Neural cell (in vitro differentiated cells): ENCODE measurements around the gene AVEN. TPM values are rescaled to one million over a fixed set of nuclear protein-coding genes. Genes with fewer than 3 reads are reported as not detected.

Source experiments
- H2AFZ ChIP-seq: fragments of 200-600, 300-800 bp; sonication (generic), shearing (Covaris generic); 2 replicates; pipeline ENCODE4 v1.6.0; 2014; ENCODE audit warnings: low read depth, mild to moderate bottlenecking, antibody characterized with exemption, low read length, moderate library complexity
- H3F3A ChIP-seq: fragments of 200-600 bp; shearing (Covaris generic); 2 replicates; pipeline ENCODE4 v1.6.1; 2016; ENCODE audit warnings: mild to moderate bottlenecking, moderate library complexity, mixed read lengths, antibody characterized with exemption, low read length; ENCODE audit not compliant: insufficient read depth, poor library complexity, severe bottlenecking
- H3K27ac ChIP-seq: fragments of 200-600, 300-800 bp; sonication (generic), shearing (Covaris generic); 2 replicates; pipeline ENCODE4 v1.5.1; 2014; ENCODE audit warnings: mild to moderate bottlenecking, low read length, moderate library complexity
- H3K27me3 ChIP-seq: fragments of 300-800, 200-600 bp; sonication (generic), shearing (Covaris generic); 2 replicates; pipeline ENCODE4 v1.6.0; 2014; ENCODE audit warnings: mild to moderate bottlenecking, low read depth, low read length, moderate library complexity; ENCODE audit not compliant: insufficient read depth
- H3K36me3 ChIP-seq: fragments of 300-800, 200-600 bp; sonication (generic), shearing (Covaris generic); 2 replicates; pipeline ENCODE4 v1.5.1; 2014; ENCODE audit warnings: mild to moderate bottlenecking, antibody characterized with exemption, low read length, moderate library complexity; ENCODE audit not compliant: insufficient read depth
- H3K4me2 ChIP-seq: fragments of 300-800, 200-600 bp; sonication (generic), shearing (Covaris generic); 2 replicates; pipeline ENCODE4 v1.6.0; 2014; ENCODE audit warnings: mild to moderate bottlenecking, low read length
- H3K4me3 ChIP-seq: fragments of 300-800, 200-600 bp; sonication (generic), shearing (Covaris generic); 2 replicates; pipeline ENCODE4 v1.5.1; 2014; ENCODE audit warnings: mild to moderate bottlenecking, low read length, moderate library complexity
- H3K79me2 ChIP-seq: fragments of 200-600 bp; shearing (Covaris generic); replicated peaks from 2 replicates; pipeline ENCODE4 v1.6.0; 2014; ENCODE audit warnings: mild to moderate bottlenecking, low read length, moderate library complexity; ENCODE audit not compliant: insufficient read depth
- H3K9ac ChIP-seq: fragments of 300-800, 200-600 bp; sonication (generic), shearing (Covaris generic); 2 replicates; pipeline ENCODE4 v1.6.1; 2016; ENCODE audit warnings: mild to moderate bottlenecking, low read length, mixed read lengths
- H3K9me2 ChIP-seq: fragments of 200-600 bp; shearing (Covaris generic); 2 replicates; pipeline ENCODE4 v1.6.1; 2016; ENCODE audit warnings: mild to moderate bottlenecking, low read length, mixed read lengths; ENCODE audit not compliant: insufficient read depth
- H3K9me3 ChIP-seq: fragments of 200-600, 300-800 bp; sonication (generic), shearing (Covaris generic); 2 replicates; pipeline ENCODE4 v1.6.1; 2016; ENCODE audit warnings: mild to moderate bottlenecking, mixed run types, low read length, moderate library complexity, mixed read lengths
- H4K20me1 ChIP-seq: fragments of 200-600 bp; shearing (Covaris generic); 2 replicates; pipeline ENCODE4 v1.6.1; 2016; ENCODE audit warnings: mild to moderate bottlenecking, mixed run types; ENCODE audit not compliant: insufficient read depth
- EP300 ChIP-seq: fragments of 450-650 bp; conservative IDR thresholded peaks from 2 replicates; pipeline ENCODE4 v1.6.1; 2014; ENCODE audit warnings: antibody characterized with exemption, mild to moderate bottlenecking, moderate library complexity; ENCODE audit not compliant: poor library complexity, severe bottlenecking
- EZH2 ChIP-seq: fragments of 200-600, 300-800 bp; shearing (Covaris generic), sonication (generic); IDR thresholded peaks from 2 replicates; pipeline ENCODE4 v1.6.1; 2014; ENCODE audit warnings: antibody characterized with exemption, low read length, borderline replicate concordance, mild to moderate bottlenecking; ENCODE audit not compliant: insufficient read depth, poor library complexity, severe bottlenecking
- MXI1 ChIP-seq: fragments of 450-650 bp; conservative IDR thresholded peaks from 2 replicates; pipeline ENCODE4 v1.6.1; 2014; ENCODE audit warnings: antibody characterized with exemption, mild to moderate bottlenecking; ENCODE audit not compliant: poor library complexity, severe bottlenecking
- POLR2AphosphoS5 ChIP-seq: IDR thresholded peaks from 2 replicates; pipeline ENCODE4 v1.6.1; 2012
- RAD21 ChIP-seq: fragments of 450-650 bp; conservative IDR thresholded peaks from 2 replicates; pipeline ENCODE4 v1.6.1; 2014; ENCODE audit warnings: antibody characterized with exemption, mild to moderate bottlenecking, moderate library complexity
- SMC3 ChIP-seq: fragments of 450-650 bp; conservative IDR thresholded peaks from 2 replicates; pipeline ENCODE4 v1.6.1; 2014; ENCODE audit warnings: antibody characterized with exemption, mild to moderate bottlenecking, moderate library complexity; ENCODE audit not compliant: poor library complexity
- TAF1 ChIP-seq: IDR thresholded peaks from 2 replicates; pipeline ENCODE4 v1.6.1; 2012; ENCODE audit warnings: low read depth
- polyA plus RNA-seq: library from polyadenylated mRNA; depleted of rRNA; stranded (reverse); fragments of >200 nt; gene quantifications from 2 replicates; pipeline ENCODE4 v1.2.3, GENCODE V29; 2014
- TF ChIP-seq, protein P1 (sequence below): fragments of 450-650 bp; IDR thresholded peaks from 2 replicates; pipeline ENCODE4 v1.5.1; 2014; ENCODE audit warnings: antibody characterized with exemption, mild to moderate bottlenecking, moderate library complexity; ENCODE audit not compliant: poor library complexity, severe bottlenecking
- TF ChIP-seq, protein P2 (sequence below): IDR thresholded peaks from 2 replicates; pipeline ENCODE4 v1.6.1; 2012; ENCODE audit warnings: borderline replicate concordance

AVEN gene
- polyA plus RNA-seq, 1 donor from 2014 or later: 14.1 TPM

- Histone ChIP-seq H3K27ac (no peak overlapping the region), H3K4me2 (no peak overlapping the region), H3F3A (no peaks in the 10 kb centered on the region), H3K79me2 (no peaks in the 10 kb centered on the region), H4K20me1 (no peaks in the 10 kb centered on the region), H3K4me3 (no peak overlapping the region), H3K27me3 (no peaks in the 10 kb centered on the region), H3K9ac (no peak overlapping the region), H3K36me3 (no peaks in the 10 kb centered on the region), H3K9me2 (no peaks in the 10 kb centered on the region), H3K9me3 (no peaks in the 10 kb centered on the region), H2AFZ (no peak overlapping the region)
- TF ChIP-seq, protein P1, sequence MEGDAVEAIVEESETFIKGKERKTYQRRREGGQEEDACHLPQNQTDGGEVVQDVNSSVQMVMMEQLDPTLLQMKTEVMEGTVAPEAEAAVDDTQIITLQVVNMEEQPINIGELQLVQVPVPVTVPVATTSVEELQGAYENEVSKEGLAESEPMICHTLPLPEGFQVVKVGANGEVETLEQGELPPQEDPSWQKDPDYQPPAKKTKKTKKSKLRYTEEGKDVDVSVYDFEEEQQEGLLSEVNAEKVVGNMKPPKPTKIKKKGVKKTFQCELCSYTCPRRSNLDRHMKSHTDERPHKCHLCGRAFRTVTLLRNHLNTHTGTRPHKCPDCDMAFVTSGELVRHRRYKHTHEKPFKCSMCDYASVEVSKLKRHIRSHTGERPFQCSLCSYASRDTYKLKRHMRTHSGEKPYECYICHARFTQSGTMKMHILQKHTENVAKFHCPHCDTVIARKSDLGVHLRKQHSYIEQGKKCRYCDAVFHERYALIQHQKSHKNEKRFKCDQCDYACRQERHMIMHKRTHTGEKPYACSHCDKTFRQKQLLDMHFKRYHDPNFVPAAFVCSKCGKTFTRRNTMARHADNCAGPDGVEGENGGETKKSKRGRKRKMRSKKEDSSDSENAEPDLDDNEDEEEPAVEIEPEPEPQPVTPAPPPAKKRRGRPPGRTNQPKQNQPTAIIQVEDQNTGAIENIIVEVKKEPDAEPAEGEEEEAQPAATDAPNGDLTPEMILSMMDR: no peak
- TF ChIP-seq TAF1 (no peak), EP300 (no peak), SMC3 (no peak), MXI1 (no peak), EZH2 (no peak), RAD21 (no peak), POLR2AphosphoS5 (no peak)
- TF ChIP-seq, protein P2, sequence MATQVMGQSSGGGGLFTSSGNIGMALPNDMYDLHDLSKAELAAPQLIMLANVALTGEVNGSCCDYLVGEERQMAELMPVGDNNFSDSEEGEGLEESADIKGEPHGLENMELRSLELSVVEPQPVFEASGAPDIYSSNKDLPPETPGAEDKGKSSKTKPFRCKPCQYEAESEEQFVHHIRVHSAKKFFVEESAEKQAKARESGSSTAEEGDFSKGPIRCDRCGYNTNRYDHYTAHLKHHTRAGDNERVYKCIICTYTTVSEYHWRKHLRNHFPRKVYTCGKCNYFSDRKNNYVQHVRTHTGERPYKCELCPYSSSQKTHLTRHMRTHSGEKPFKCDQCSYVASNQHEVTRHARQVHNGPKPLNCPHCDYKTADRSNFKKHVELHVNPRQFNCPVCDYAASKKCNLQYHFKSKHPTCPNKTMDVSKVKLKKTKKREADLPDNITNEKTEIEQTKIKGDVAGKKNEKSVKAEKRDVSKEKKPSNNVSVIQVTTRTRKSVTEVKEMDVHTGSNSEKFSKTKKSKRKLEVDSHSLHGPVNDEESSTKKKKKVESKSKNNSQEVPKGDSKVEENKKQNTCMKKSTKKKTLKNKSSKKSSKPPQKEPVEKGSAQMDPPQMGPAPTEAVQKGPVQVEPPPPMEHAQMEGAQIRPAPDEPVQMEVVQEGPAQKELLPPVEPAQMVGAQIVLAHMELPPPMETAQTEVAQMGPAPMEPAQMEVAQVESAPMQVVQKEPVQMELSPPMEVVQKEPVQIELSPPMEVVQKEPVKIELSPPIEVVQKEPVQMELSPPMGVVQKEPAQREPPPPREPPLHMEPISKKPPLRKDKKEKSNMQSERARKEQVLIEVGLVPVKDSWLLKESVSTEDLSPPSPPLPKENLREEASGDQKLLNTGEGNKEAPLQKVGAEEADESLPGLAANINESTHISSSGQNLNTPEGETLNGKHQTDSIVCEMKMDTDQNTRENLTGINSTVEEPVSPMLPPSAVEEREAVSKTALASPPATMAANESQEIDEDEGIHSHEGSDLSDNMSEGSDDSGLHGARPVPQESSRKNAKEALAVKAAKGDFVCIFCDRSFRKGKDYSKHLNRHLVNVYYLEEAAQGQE: no peak
Measured at GRCh38 chr15:33903661-33904060, 135.3 kb downstream of the AVEN start.

- no peak overlapping the region for H3K4me3 ChIP-seq
- no peaks in the 10 kb centered on the region for H3K36me3 ChIP-seq
- H3K9me2 ChIP-seq: no peaks in the 10 kb centered on the region
Measured at GRCh38 chr15:33902043-33902442, 137.0 kb downstream of the AVEN start.

More at GRCh38 chr15:33902043-33902442, 137.0 kb downstream of the AVEN start:
- H3K9me3 ChIP-seq: no peaks in the 10 kb centered on the region
- no peaks in the 10 kb centered on the region for H3K27me3 ChIP-seq
- no peaks in the 10 kb centered on the region for H4K20me1 ChIP-seq
- H3K9ac ChIP-seq: no peak overlapping the region
- TF ChIP-seq RAD21: no peak
- no peak for TF ChIP-seq EP300
- TF ChIP-seq TAF1: no peak
- no peak for TF ChIP-seq MXI1
- no peak for TF ChIP-seq EZH2
- TF ChIP-seq POLR2AphosphoS5: no peak
- TF ChIP-seq SMC3: no peak
- TF ChIP-seq, protein P2: no peak
- TF ChIP-seq, protein P1: no peak
- H3K4me2 ChIP-seq: no peak overlapping the region
- no peaks in the 10 kb centered on the region for H3F3A ChIP-seq
- no peaks in the 10 kb centered on the region for H3K79me2 ChIP-seq
- no peak overlapping the region for H3K27ac ChIP-seq
- no peak overlapping the region for H2AFZ ChIP-seq
